Trophoblast cell (in vitro differentiated cells and primary cell): Measurements from ENCODE around the gene GREM2.

Experiments used
- DNase-seq, 2 donors: peaks; one replicate each; pipeline ENCODE4 v3.0.0-alpha.2; 2016
- H2AFZ ChIP-seq: 2 replicates; pipeline ENCODE4 v1.6.1; 2013; ENCODE audit warnings: low read length, moderate library complexity, mild to moderate bottlenecking; ENCODE audit not compliant: insufficient read depth, poor library complexity
- H2AK5ac ChIP-seq: 2 replicates; pipeline ENCODE4 v1.6.1; 2013; ENCODE audit warnings: mild to moderate bottlenecking, low read length
- H2BK120ac ChIP-seq: 2 replicates; pipeline ENCODE4 v1.6.1; 2013; ENCODE audit warnings: low read length, mild to moderate bottlenecking, moderate library complexity; ENCODE audit not compliant: insufficient read depth, poor library complexity
- H2BK12ac ChIP-seq: 2 replicates; pipeline ENCODE4 v1.6.1; 2013; ENCODE audit warnings: mild to moderate bottlenecking, low read length, moderate library complexity
- H2BK5ac ChIP-seq: 2 replicates; pipeline ENCODE4 v1.6.1; 2013; ENCODE audit warnings: low read length, low read depth, moderate library complexity, mild to moderate bottlenecking; ENCODE audit not compliant: poor library complexity
- H3K14ac ChIP-seq: 2 replicates; pipeline ENCODE4 v1.6.1; 2013; ENCODE audit warnings: mild to moderate bottlenecking, low read length
- H3K18ac ChIP-seq: 2 replicates; pipeline ENCODE4 v1.6.1; 2013; ENCODE audit warnings: mild to moderate bottlenecking, low read length
- H3K23ac ChIP-seq: 2 replicates; pipeline ENCODE4 v1.6.1; 2013; ENCODE audit warnings: low read length
- H3K27ac ChIP-seq: 2 replicates; pipeline ENCODE4 v1.5.1; 2013; ENCODE audit warnings: low read depth, mild to moderate bottlenecking, inconsistent platforms, low read length, moderate library complexity
- H3K27me3 ChIP-seq: 2 replicates; pipeline ENCODE4 v1.6.1; 2013; ENCODE audit warnings: inconsistent platforms, mild to moderate bottlenecking, low read length, moderate library complexity; ENCODE audit not compliant: insufficient read depth
- H3K36me3 ChIP-seq, 2 experiments: 1 replicate in 1 of 2; 2 replicates in 1 of 2; pipeline ENCODE4 v1.6.1; 2013; ENCODE audit warnings: low read length in 2 of 2, mild to moderate bottlenecking in 2 of 2, moderate library complexity in 1 of 2; ENCODE audit not compliant: insufficient read depth in 2 of 2, control insufficient read depth in 1 of 2
- H3K4ac ChIP-seq: 2 replicates; pipeline ENCODE4 v1.6.1; 2013; ENCODE audit warnings: low read depth, mild to moderate bottlenecking, low read length, moderate library complexity
- H3K4me1 ChIP-seq, 2 experiments: 1 replicate in 1 of 2; 2 replicates in 1 of 2; pipeline ENCODE4 v1.6.1; 2013; ENCODE audit warnings: low read length in 2 of 2, mild to moderate bottlenecking in 2 of 2, moderate library complexity in 1 of 2; ENCODE audit not compliant: insufficient read depth in 2 of 2, control insufficient read depth in 1 of 2
- H3K4me2 ChIP-seq: 2 replicates; pipeline ENCODE4 v1.6.1; 2013; ENCODE audit warnings: inconsistent platforms, mild to moderate bottlenecking, low read length, moderate library complexity
- H3K4me3 ChIP-seq: 2 replicates; pipeline ENCODE4 v1.5.1; 2013; ENCODE audit warnings: mild to moderate bottlenecking, low read depth, low read length, inconsistent platforms
- H3K79me1 ChIP-seq: one replicate; pipeline ENCODE4 v1.6.1; 2013; ENCODE audit warnings: low read length
- H3K79me2 ChIP-seq: 2 replicates; pipeline ENCODE4 v1.6.1; 2013; ENCODE audit warnings: low read length, mild to moderate bottlenecking; ENCODE audit not compliant: control insufficient read depth, insufficient read depth, poor library complexity
- H3K9ac ChIP-seq: 2 replicates; pipeline ENCODE4 v1.6.1; 2013; ENCODE audit warnings: mild to moderate bottlenecking, low read length
- H3K9me3 ChIP-seq: 2 replicates; pipeline ENCODE4 v1.6.1; 2013; ENCODE audit warnings: low read depth, mild to moderate bottlenecking, control low read depth, inconsistent platforms, low read length; ENCODE audit not compliant: insufficient read depth
- H4K12ac ChIP-seq: 2 replicates; pipeline ENCODE4 v1.6.1; 2013; ENCODE audit warnings: low read depth, mild to moderate bottlenecking, low read length, moderate library complexity
- H4K8ac ChIP-seq: 2 replicates; pipeline ENCODE4 v1.6.1; 2013; ENCODE audit warnings: low read depth, mild to moderate bottlenecking, low read length, moderate library complexity
- H4K91ac ChIP-seq: one replicate; pipeline ENCODE4 v1.6.1; 2013; ENCODE audit warnings: low read depth, mild to moderate bottlenecking, low read length, moderate library complexity
- WGBS: extraction: QIAGEN DNeasy Blood & Tissue Kit; methylation state at CpG from one replicate; pipeline ENCODE4 v1.1.7; 2013; ENCODE audit warnings: missing lambda C conversion rate; ENCODE audit not compliant: insufficient read length, insufficient coverage; ENCODE audit errors: extremely low coverage; 5-methylcytosine and 5-hydroxymethylcytosine counted together

Gene GREM2

DNA sequence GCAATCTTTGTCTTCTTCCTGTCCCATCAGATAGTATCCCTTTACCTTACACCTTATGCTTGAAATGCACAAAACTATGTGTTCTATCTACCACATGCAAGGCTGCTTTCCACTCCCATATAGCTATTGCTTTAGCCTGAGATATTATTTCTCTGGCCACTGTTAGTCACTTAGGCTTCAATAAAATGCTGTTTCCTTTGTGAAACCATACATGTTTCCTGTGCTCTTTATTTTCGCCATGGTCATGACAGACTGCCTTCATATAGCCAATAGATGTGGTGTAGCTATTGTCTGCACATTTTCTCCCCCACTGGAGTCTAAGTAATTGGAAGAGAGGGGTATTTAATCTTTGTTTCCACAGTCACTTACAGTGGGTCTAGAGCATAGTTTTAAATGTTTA lies 108.4 kb downstream of the GREM2 start:
- Histone ChIP-seq H3K4ac (no peak overlapping the region), H4K12ac (no peak overlapping the region), H2AFZ (no peak overlapping the region), H3K79me2 (peaks cover 2% of the 10 kb centered on the region), H2BK12ac (no peak overlapping the region), H3K79me1 (peaks cover 12% of the 10 kb centered on the region), H3K4me2 (no peak overlapping the region), H2BK5ac (no peak overlapping the region), H3K27me3 (no peaks in the 10 kb centered on the region), H4K91ac (no peak overlapping the region), H3K23ac (no peak overlapping the region), H3K4me3 (no peak overlapping the region), H3K18ac (no peak overlapping the region), H3K9me3 (no peaks in the 10 kb centered on the region), H3K4me1 (peaks cover 5 to 14% of the 10 kb centered on the region in 2 experiments), H3K9ac (no peak overlapping the region), H2AK5ac (no peak overlapping the region), H3K27ac (no peak overlapping the region), H4K8ac (no peak overlapping the region), H3K36me3 (peaks cover 0 to 1% of the 10 kb centered on the region in 2 experiments), H3K14ac (no peak overlapping the region), H2BK120ac (no peak overlapping the region)
- no peak for DNase-seq
- no CpG with 5 or more reads among the region's 1 CpG for WGBS

DNA sequence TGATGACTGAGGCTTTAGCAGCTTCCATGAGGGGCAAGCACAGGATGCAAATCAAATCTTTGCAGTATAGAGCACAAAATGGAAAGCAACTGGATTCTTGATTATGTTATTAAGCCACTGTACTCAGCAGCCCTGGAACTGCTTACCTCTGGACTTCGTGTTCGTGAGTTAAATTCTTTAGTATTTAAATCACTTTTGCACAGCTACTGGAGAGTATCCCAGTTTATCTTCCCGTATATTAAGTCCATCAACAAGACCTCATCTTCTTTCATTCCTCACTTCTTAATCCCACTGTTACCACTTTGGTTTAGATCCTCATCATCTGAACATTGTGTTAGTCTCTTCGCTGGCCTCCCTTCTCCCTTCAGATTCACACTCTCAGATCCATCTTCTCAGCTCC lies 108.9 kb downstream of the GREM2 start:
- H3K4me1 ChIP-seq, result peaks cover 9 to 19% of the 10 kb centered on the region in 2 experiments
- no peak for DNase-seq
- H3K23ac ChIP-seq, result no peak overlapping the region
- no peak overlapping the region for H3K9ac ChIP-seq
- no peak overlapping the region for H4K91ac ChIP-seq
- no peak overlapping the region for H3K27ac ChIP-seq
- no peaks in the 10 kb centered on the region for H3K27me3 ChIP-seq
- H2BK5ac ChIP-seq, result no peak overlapping the region
- H3K36me3 ChIP-seq, result peaks cover 0 to 1% of the 10 kb centered on the region in 2 experiments
- no peak overlapping the region for H2BK120ac ChIP-seq
- H3K18ac ChIP-seq, result no peak overlapping the region
- no peak overlapping the region for H2AFZ ChIP-seq
- H3K79me2 ChIP-seq, result peaks cover 5% of the 10 kb centered on the region
- H2BK12ac ChIP-seq, result no peak overlapping the region
- no peak overlapping the region for H3K4me2 ChIP-seq
- no peaks in the 10 kb centered on the region for H3K9me3 ChIP-seq
- no peak overlapping the region for H3K14ac ChIP-seq
- H4K8ac ChIP-seq, result no peak overlapping the region
- no peak overlapping the region for H2AK5ac ChIP-seq
- WGBS, result no CpG with 5 or more reads among the region's 4 CpGs
- H3K79me1 ChIP-seq, result peaks cover 16% of the 10 kb centered on the region
- no peak overlapping the region for H3K4me3 ChIP-seq
- H3K4ac ChIP-seq, result no peak overlapping the region
- H4K12ac ChIP-seq, result no peak overlapping the region

DNA sequence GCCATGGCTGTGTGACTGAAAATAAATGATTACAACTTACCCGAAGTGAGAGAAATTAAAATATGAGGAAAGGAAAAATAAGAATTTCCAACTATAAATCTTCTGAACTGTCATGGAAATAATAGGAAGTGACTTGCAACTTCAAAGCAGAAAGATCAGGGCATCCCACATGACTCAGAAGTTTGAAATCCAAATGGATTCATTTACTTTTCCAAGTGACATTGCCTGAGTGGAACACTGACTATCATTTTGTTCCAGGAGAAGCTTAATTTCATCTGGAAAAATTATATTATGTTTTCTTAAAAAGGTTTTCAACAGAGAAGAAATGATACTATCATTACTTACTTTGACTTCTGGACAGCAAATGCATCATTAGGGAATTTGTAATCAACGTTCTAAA lies 110.8 kb downstream of the GREM2 start:
- Histone ChIP-seq H3K14ac (no peak overlapping the region), H3K79me2 (peaks cover 5% of the 10 kb centered on the region)
- WGBS, result no CpG with 5 or more reads among the region's 2 CpGs

GRCh38 chr1:240500647-240501046 lies 111.3 kb downstream of the GREM2 start:
- Histone ChIP-seq H3K9ac (no peak overlapping the region), H3K27me3 (no peaks in the 10 kb centered on the region), H3K27ac (peak overlapping the region; percentile 8), H2BK5ac (no peak overlapping the region), H3K79me2 (peaks cover 5% of the 10 kb centered on the region), H3K4me2 (no peak overlapping the region), H3K79me1 (peaks cover 30% of the 10 kb centered on the region), H2BK12ac (peak overlapping the region; percentile 59), H3K23ac (no peak overlapping the region), H3K4ac (no peak overlapping the region), H3K9me3 (no peaks in the 10 kb centered on the region), H4K8ac (no peak overlapping the region), H2AFZ (no peak overlapping the region), H3K36me3 (peaks cover 0 to 1% of the 10 kb centered on the region in 2 experiments), H2AK5ac (no peak overlapping the region), H3K14ac (no peak overlapping the region), H3K18ac (no peak overlapping the region), H2BK120ac (peak overlapping the region; percentile 69), H4K12ac (no peak overlapping the region), H4K91ac (no peak overlapping the region), H3K4me3 (no peak overlapping the region), H3K4me1 (peaks cover 16 to 31% of the 10 kb centered on the region in 2 experiments)
- peak in 1 of 2 donors; percentile 46 for DNase-seq
- WGBS, result no CpG with 5 or more reads among the region's 4 CpGs

More for the DNA sequence above, 110.8 kb downstream of the GREM2 start:
- Histone ChIP-seq H3K36me3 (peaks cover 0 to 1% of the 10 kb centered on the region in 2 experiments), H3K4ac (no peak overlapping the region), H3K27me3 (no peaks in the 10 kb centered on the region), H2BK5ac (no peak overlapping the region), H3K23ac (no peak overlapping the region), H2BK120ac (no peak overlapping the region), H3K4me2 (no peak overlapping the region), H3K9ac (no peak overlapping the region), H2AK5ac (no peak overlapping the region), H3K79me1 (peaks cover 28% of the 10 kb centered on the region), H3K9me3 (no peaks in the 10 kb centered on the region), H3K4me3 (no peak overlapping the region), H3K27ac (no peak overlapping the region), H3K18ac (no peak overlapping the region), H4K12ac (no peak overlapping the region), H2AFZ (no peak overlapping the region), H4K91ac (no peak overlapping the region), H4K8ac (no peak overlapping the region), H2BK12ac (no peak overlapping the region), H3K4me1 (peaks cover 16 to 30% of the 10 kb centered on the region in 2 experiments)
- DNase-seq, result peak in 1 of 2 donors; percentile 36
